ENCODE data around the gene PTPN14.

The PTPN14 gene

DNA sequence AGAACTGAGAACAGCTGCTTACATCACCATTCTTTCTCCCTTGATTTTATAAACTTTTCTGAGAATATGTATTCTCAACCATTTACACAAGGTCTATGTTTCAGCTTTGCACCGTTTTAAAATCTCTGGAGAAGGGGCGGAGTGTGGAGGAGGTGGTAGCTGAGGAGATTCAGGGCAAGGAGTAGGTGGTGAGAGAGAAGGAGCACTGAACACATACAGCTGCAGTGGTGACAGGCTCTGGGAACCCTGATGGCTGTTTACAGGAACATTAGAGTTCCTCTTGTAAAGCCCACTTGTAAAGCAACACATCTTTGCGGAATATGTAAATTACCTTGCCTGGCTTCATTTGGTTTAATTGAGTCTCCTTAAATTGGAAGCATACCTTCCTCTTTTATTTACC lies 180.8 kb downstream of the PTPN14 start:
- no peak overlapping the region for H3K4me3 ChIP-seq (ENCODE audit: control insufficient read depth, low read depth, low read length)
- no peak for DNase-seq (ENCODE audit: low read depth)
- TF ChIP-seq, protein P1, sequence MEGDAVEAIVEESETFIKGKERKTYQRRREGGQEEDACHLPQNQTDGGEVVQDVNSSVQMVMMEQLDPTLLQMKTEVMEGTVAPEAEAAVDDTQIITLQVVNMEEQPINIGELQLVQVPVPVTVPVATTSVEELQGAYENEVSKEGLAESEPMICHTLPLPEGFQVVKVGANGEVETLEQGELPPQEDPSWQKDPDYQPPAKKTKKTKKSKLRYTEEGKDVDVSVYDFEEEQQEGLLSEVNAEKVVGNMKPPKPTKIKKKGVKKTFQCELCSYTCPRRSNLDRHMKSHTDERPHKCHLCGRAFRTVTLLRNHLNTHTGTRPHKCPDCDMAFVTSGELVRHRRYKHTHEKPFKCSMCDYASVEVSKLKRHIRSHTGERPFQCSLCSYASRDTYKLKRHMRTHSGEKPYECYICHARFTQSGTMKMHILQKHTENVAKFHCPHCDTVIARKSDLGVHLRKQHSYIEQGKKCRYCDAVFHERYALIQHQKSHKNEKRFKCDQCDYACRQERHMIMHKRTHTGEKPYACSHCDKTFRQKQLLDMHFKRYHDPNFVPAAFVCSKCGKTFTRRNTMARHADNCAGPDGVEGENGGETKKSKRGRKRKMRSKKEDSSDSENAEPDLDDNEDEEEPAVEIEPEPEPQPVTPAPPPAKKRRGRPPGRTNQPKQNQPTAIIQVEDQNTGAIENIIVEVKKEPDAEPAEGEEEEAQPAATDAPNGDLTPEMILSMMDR (conservative IDR thresholded peaks at IDR 0.05; ENCODE audit: control insufficient read depth, insufficient read depth, low read depth, low read length), result no peak

DNA sequence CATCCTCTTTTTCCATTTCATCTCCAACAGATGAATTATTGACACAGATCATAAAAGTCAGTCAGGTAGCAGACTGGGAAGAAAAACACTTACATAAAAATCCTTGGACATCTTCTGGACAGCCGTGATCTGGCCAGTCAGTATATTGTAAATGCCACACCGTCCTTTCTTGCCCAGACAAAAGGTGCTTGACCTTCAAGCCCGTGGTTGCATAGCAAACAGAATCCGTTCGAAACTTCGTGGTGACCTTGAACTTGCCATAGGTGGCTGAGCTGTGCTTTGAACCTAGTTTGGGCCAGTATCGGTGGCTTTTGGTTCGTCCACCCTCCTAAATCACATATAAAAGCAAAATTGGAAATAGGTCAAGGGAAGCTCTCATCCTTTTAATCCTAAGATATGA lies 182.0 kb downstream of the PTPN14 start:
- no peak for DNase-seq (ENCODE audit: low read depth)
- TF ChIP-seq, protein P1 (conservative IDR thresholded peaks at IDR 0.05; ENCODE audit: control insufficient read depth, insufficient read depth, low read depth, low read length), result no peak
- no peak overlapping the region for H3K4me3 ChIP-seq (ENCODE audit: control insufficient read depth, low read depth, low read length)

DNA sequence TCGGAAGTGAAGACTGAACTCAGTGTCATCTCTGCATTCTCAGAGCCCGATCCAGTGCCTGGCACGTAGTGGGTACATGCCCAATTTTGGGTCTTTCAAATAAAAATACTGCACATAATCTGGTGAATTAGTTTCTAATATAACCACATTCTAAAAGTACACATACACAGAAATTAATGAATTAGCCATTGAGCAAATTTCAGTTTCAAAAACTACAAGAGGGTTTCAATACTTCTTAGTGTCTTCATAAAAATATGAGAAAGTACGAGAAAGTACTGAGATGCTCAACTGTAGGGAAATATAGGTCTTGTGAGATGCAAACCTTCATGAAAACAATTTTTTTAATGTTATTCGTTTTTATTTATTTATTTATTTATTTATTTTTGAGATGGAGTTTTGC lies 183.6 kb downstream of the PTPN14 start:
- DNase-seq (ENCODE audit: low read depth), result no peak
- TF ChIP-seq, protein P1 (conservative IDR thresholded peaks at IDR 0.05; ENCODE audit: control insufficient read depth, insufficient read depth, low read depth, low read length), result no peak
- H3K4me3 ChIP-seq (ENCODE audit: control insufficient read depth, low read depth, low read length), result no peak overlapping the region

DNA sequence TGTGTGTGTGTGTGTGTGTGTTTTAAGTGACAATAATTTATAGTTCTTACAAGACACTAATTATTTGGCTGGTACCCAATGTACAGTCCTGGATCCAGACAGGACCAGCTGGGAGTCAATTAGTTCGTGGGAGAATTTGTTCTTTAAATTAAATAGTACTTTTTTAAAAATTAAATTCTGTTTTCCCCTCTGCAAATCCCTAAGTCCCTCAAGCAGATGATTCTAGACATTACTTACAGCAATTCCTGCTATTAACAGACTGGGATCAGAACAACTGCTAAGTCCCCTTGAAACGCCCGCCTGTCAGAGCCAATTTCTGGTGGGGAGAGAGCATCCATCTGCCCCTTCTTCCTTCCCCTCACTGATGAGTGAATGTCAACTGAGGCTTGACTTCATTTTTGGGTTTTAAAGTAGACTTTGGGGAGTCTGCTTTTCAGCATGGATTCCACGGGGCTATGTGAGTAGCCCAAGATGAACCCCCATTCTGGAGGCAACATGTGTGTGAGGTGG lies 186.6 kb downstream of the PTPN14 start:
- TF ChIP-seq, protein P1 (conservative IDR thresholded peaks at IDR 0.05; ENCODE audit: control insufficient read depth, insufficient read depth, low read depth, low read length), result no peak
- DNase-seq (ENCODE audit: low read depth), result no peak
- H3K4me3 ChIP-seq (ENCODE audit: control insufficient read depth, low read depth, low read length), result no peak overlapping the region

DNA sequence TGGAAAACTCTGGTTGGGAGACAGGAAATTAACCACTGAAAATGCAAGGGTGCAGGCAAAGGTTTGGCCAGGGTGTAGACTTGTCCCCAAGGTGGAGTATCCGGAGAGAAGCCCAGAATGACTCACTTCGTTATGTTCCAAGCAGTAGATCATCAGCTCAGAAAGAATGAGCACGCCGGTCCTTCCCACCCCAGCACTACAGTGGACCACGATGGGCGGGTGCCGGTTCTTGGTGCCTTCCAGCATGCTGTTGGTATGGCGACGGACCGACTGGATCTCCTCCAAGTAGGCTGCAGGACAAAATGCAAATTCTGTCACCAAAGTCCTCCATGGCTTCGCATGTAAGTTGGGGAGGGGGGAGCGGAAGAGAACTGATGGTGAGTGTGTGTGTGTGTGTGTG lies 187.0 kb downstream of the PTPN14 start:
- TF ChIP-seq, protein P1 (conservative IDR thresholded peaks at IDR 0.05; ENCODE audit: control insufficient read depth, insufficient read depth, low read depth, low read length), result no peak
- DNase-seq (ENCODE audit: low read depth), result peak; percentile 74

DNA sequence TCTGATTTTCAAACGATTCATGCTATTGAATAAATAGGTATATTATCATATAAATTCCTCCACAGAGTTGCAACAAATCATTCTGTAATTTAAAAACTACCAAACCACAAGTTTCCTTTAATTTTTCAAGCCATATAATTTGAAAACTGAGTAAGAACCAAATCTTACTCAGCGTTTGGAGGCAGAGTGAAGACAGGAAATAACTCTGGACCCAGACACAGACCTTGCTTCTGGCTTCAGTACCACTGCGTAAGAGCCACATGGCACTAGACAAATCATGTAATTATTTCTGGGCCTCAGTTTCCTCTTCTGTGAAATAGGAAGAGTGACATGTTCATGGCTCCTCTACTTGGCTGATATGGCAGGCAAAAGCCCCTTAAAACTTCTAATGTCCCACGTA lies 188.0 kb downstream of the PTPN14 start:
- H3K4me3 ChIP-seq (ENCODE audit: control insufficient read depth, low read depth, low read length), result no peak overlapping the region
- peak; percentile 38 for DNase-seq (ENCODE audit: low read depth)
- TF ChIP-seq, protein P1 (conservative IDR thresholded peaks at IDR 0.05; ENCODE audit: control insufficient read depth, insufficient read depth, low read depth, low read length), result no peak

More for the DNA sequence above, 187.0 kb downstream of the PTPN14 start:
- H3K4me3 ChIP-seq (ENCODE audit: control insufficient read depth, low read depth, low read length), result no peak overlapping the region
